ENCODE results near the gene SH3RF3. TPM values are rescaled to one million over a fixed set of nuclear protein-coding genes. Genes with fewer than 3 reads are reported as not detected.

The SH3RF3 gene
- total RNA-seq, 3 donors from 2014 or later, result 3.2 to 5.6 (median 4.6) TPM

- intact Hi-C loops (cut with DNase I; ENCODE audit: low total_unique reads), result no loop called here
- no peak for DNase-seq (ENCODE audit: low spot score in 2 of 2)
- Histone ChIP-seq H3K36me3 (no peaks in the 10 kb centered on the region), H3K27ac (no peak overlapping the region), H3K27me3 (no peaks in the 10 kb centered on the region), H3K4me1 (no peaks in the 10 kb centered on the region), H3K4me3 (no peak overlapping the region), H3K9me3 (no peaks in the 10 kb centered on the region)
- no peak for TF ChIP-seq CTCF (IDR thresholded peaks at IDR 0.05)
- TF ChIP-seq POLR2AphosphoS5 (IDR thresholded peaks at IDR 0.05), result no peak
- no peak for TF ChIP-seq POLR2A (IDR thresholded peaks at IDR 0.05)
Observed at GRCh38 chr2:109348190-109348589, 219.2 kb downstream of the SH3RF3 start.

- no peak for DNase-seq (ENCODE audit: low spot score in 2 of 2)
- TF ChIP-seq POLR2A (IDR thresholded peaks at IDR 0.05) (no peak), CTCF (IDR thresholded peaks at IDR 0.05) (no peak), POLR2AphosphoS5 (IDR thresholded peaks at IDR 0.05) (no peak)
- H3K27me3 ChIP-seq, result no peaks in the 10 kb centered on the region
- H3K4me3 ChIP-seq, result no peak overlapping the region
- intact Hi-C loops (cut with DNase I; ENCODE audit: low total_unique reads), result no loop called here
- H3K36me3 ChIP-seq, result no peaks in the 10 kb centered on the region
- H3K27ac ChIP-seq, result no peak overlapping the region
- H3K9me3 ChIP-seq, result no peaks in the 10 kb centered on the region
- H3K4me1 ChIP-seq, result no peaks in the 10 kb centered on the region
Observed at GRCh38 chr2:109348671-109349502, 219.9 kb downstream of the SH3RF3 start.

GRCh38 chr2:109349503-109350465 is 220.8 kb downstream of the SH3RF3 start:
- H3K27me3 ChIP-seq, result no peaks in the 10 kb centered on the region
- no peak overlapping the region for H3K4me3 ChIP-seq
- no peaks in the 10 kb centered on the region for H3K36me3 ChIP-seq
- H3K4me1 ChIP-seq, result no peaks in the 10 kb centered on the region
- intact Hi-C loops (cut with DNase I; ENCODE audit: low total_unique reads), result no loop called here
- no peak for DNase-seq (ENCODE audit: low spot score in 2 of 2)
- H3K27ac ChIP-seq, result no peak overlapping the region
- no peaks in the 10 kb centered on the region for H3K9me3 ChIP-seq
- TF ChIP-seq CTCF (IDR thresholded peaks at IDR 0.05) (no peak), POLR2AphosphoS5 (IDR thresholded peaks at IDR 0.05) (no peak), POLR2A (IDR thresholded peaks at IDR 0.05) (no peak)

- no peaks in the 10 kb centered on the region for H3K36me3 ChIP-seq
- no peaks in the 10 kb centered on the region for H3K4me1 ChIP-seq
- intact Hi-C loops (cut with DNase I; ENCODE audit: low total_unique reads), result no loop called here
- H3K27ac ChIP-seq, result no peak overlapping the region
- no peaks in the 10 kb centered on the region for H3K9me3 ChIP-seq
- H3K4me3 ChIP-seq, result no peak overlapping the region
- H3K27me3 ChIP-seq, result no peaks in the 10 kb centered on the region
- TF ChIP-seq CTCF (IDR thresholded peaks at IDR 0.05), result no peak
- TF ChIP-seq POLR2A (IDR thresholded peaks at IDR 0.05), result no peak
- no peak for TF ChIP-seq POLR2AphosphoS5 (IDR thresholded peaks at IDR 0.05)
- no peak for DNase-seq (ENCODE audit: low spot score in 2 of 2)
Observed at GRCh38 chr2:109350526-109350925, 221.5 kb downstream of the SH3RF3 start.

Data from breast epithelium (tissue), 4 donors.